ENCODE measurements around the gene CLDND2.

The CLDND2 gene

GRCh38 chr19:51354742-51355148 is 14.1 kb downstream of the CLDND2 start:
- no peak for DNase-seq
- TF ChIP-seq POLR2A (IDR thresholded peaks at IDR 0.05; ENCODE audit: low read length) (no peak), GATA1 (IDR thresholded peaks at IDR 0.05; ENCODE audit: low read depth, low read length) (no peak)

GRCh38 chr19:51354103-51354741 is 14.6 kb downstream of the CLDND2 start:
- no peak for TF ChIP-seq GATA1 (IDR thresholded peaks at IDR 0.05; ENCODE audit: low read depth, low read length)
- no peak for TF ChIP-seq POLR2A (IDR thresholded peaks at IDR 0.05; ENCODE audit: low read length)
- no peak for DNase-seq

GRCh38 chr19:51352783-51353360 is 15.9 kb downstream of the CLDND2 start:
- TF ChIP-seq POLR2A (IDR thresholded peaks at IDR 0.05; ENCODE audit: low read length) (no peak), GATA1 (IDR thresholded peaks at IDR 0.05; ENCODE audit: low read depth, low read length) (no peak)

GRCh38 chr19:51351266-51351990 is 17.4 kb downstream of the CLDND2 start:
- no peak for DNase-seq

More at GRCh38 chr19:51352783-51353360, 15.9 kb downstream of the CLDND2 start:
- DNase-seq = no peak

GRCh38 chr19:51347209-51347928 is 21.4 kb downstream of the CLDND2 start:
- DNase-seq = no peak
- TF ChIP-seq POLR2A (IDR thresholded peaks at IDR 0.05; ENCODE audit: low read length) (no peak), GATA1 (IDR thresholded peaks at IDR 0.05; ENCODE audit: low read depth, low read length) (no peak)

More at GRCh38 chr19:51351266-51351990, 17.4 kb downstream of the CLDND2 start:
- TF ChIP-seq GATA1 (IDR thresholded peaks at IDR 0.05; ENCODE audit: low read depth, low read length) (no peak), POLR2A (IDR thresholded peaks at IDR 0.05; ENCODE audit: low read length) (no peak)

- TF ChIP-seq GATA1 (IDR thresholded peaks at IDR 0.05; ENCODE audit: low read depth, low read length) = no peak
- no peak for TF ChIP-seq POLR2A (IDR thresholded peaks at IDR 0.05; ENCODE audit: low read length)
Measured at GRCh38 chr19:51346742-51347141, 22.1 kb downstream of the CLDND2 start.

GRCh38 chr19:51345076-51345620 is 23.7 kb downstream of the CLDND2 start:
- no peak for TF ChIP-seq GATA1 (IDR thresholded peaks at IDR 0.05; ENCODE audit: low read depth, low read length)
- TF ChIP-seq POLR2A (IDR thresholded peaks at IDR 0.05; ENCODE audit: low read length) = no peak
- DNase-seq = no peak

More at GRCh38 chr19:51346742-51347141, 22.1 kb downstream of the CLDND2 start:
- DNase-seq = no peak

- TF ChIP-seq POLR2A (IDR thresholded peaks at IDR 0.05; ENCODE audit: low read length) (no peak), GATA1 (IDR thresholded peaks at IDR 0.05; ENCODE audit: low read depth, low read length) (no peak)
- no peak for DNase-seq
Measured at GRCh38 chr19:51342631-51343569, 25.9 kb downstream of the CLDND2 start.

GRCh38 chr19:51341976-51342580 is 26.7 kb downstream of the CLDND2 start, which contains the start of gene VSIG10L:
VSIG10L (minus strand) TSS chr19:51342139; CDS start chr19:51342124, 15 bp downstream.
- DNase-seq = no peak
- TF ChIP-seq GATA1 (IDR thresholded peaks at IDR 0.05; ENCODE audit: low read depth, low read length) (no peak), POLR2A (IDR thresholded peaks at IDR 0.05; ENCODE audit: low read length) (no peak)

GRCh38 chr19:51341066-51341465 is 27.7 kb downstream of the CLDND2 start:
- TF ChIP-seq POLR2A (IDR thresholded peaks at IDR 0.05; ENCODE audit: low read length) (no peak), GATA1 (IDR thresholded peaks at IDR 0.05; ENCODE audit: low read depth, low read length) (no peak)
- no peak for DNase-seq

GRCh38 chr19:51339687-51340656 is 28.8 kb downstream of the CLDND2 start:
- peak; percentile 97 to 98 for DNase-seq
- TF ChIP-seq GATA1 (IDR thresholded peaks at IDR 0.05; ENCODE audit: low read depth, low read length) (no peak), POLR2A (IDR thresholded peaks at IDR 0.05; ENCODE audit: low read length) (peak; percentile 39)
